ENCODE measurements around the gene INS.

- TF ChIP-seq CTCF (IDR thresholded peaks at IDR 0.05; ENCODE audit: insufficient read depth, low read length, poor library complexity, severe bottlenecking) (no peak), EZH2phosphoT487 (conservative IDR thresholded peaks at IDR 0.05; ENCODE audit: low read length) (no peak)
Observed at GRCh38 chr11:2121227-2122130, 39.5 kb downstream of the INS start.

All from SU-DHL-6 (cell line).